ENCODE measurements around the gene MID2. TPM values are rescaled to one million over a fixed set of nuclear protein-coding genes. Genes with fewer than 3 reads are reported as not detected.
"Not testable (repeated sequence)": the region's sequence is repeated elsewhere in the genome, so short reads cannot be mapped to it uniquely, and the experiment has no call there.

Gene MID2
- total RNA-seq, 3 donors from 2014 or later = 2.9 to 29.0 (median 5.4) TPM

DNA sequence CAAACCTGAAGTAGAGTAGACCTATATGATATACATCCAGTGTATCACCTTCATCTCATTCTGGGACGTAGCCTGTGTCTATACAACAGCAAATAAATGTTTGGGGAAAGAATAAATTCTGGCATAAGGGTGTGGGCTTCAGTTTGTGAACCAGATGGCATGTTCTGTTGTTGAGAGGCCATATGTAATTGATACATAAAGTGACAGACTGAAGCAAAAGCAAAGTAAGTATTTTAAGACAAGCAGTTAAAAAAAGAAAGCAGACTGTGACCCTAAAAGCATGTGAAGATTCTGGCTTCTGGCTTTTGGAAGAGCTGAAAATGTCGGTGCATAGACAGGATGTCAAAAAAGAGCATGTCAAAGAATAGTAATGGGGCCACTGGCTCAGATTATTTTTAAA, 22.9 kb downstream of the MID2 start:
- TF ChIP-seq, protein P1, sequence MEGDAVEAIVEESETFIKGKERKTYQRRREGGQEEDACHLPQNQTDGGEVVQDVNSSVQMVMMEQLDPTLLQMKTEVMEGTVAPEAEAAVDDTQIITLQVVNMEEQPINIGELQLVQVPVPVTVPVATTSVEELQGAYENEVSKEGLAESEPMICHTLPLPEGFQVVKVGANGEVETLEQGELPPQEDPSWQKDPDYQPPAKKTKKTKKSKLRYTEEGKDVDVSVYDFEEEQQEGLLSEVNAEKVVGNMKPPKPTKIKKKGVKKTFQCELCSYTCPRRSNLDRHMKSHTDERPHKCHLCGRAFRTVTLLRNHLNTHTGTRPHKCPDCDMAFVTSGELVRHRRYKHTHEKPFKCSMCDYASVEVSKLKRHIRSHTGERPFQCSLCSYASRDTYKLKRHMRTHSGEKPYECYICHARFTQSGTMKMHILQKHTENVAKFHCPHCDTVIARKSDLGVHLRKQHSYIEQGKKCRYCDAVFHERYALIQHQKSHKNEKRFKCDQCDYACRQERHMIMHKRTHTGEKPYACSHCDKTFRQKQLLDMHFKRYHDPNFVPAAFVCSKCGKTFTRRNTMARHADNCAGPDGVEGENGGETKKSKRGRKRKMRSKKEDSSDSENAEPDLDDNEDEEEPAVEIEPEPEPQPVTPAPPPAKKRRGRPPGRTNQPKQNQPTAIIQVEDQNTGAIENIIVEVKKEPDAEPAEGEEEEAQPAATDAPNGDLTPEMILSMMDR (IDR thresholded peaks at IDR 0.05) = no peak
- intact Hi-C loops (cut with DNase I, micrococcal nuclease) = no loop called here
- H3K9me3 ChIP-seq = no peaks in the 10 kb centered on the region
- H3K36me3 ChIP-seq (ENCODE audit: low read depth) = no peaks in the 10 kb centered on the region
- DNase-seq (no peak), ATAC-seq (no peak)
- H3K4me3 ChIP-seq = no peak overlapping the region
- no peaks in the 10 kb centered on the region for H3K4me1 ChIP-seq (ENCODE audit: low read depth)

GRCh38 chrX:107849747-107850421, 24.2 kb downstream of the MID2 start:
- TF ChIP-seq, protein P1 (IDR thresholded peaks at IDR 0.05) = no peak
- ATAC-seq = no peak
- intact Hi-C loops (cut with DNase I, micrococcal nuclease) = no loop called here

GRCh38 chrX:107850422-107850765, 24.7 kb downstream of the MID2 start:
- intact Hi-C loops (cut with DNase I, micrococcal nuclease) = no loop called here
- H3K36me3 ChIP-seq (ENCODE audit: low read depth) = no peaks in the 10 kb centered on the region
- no peaks in the 10 kb centered on the region for H3K4me1 ChIP-seq (ENCODE audit: low read depth)
- no peaks in the 10 kb centered on the region for H3K9me3 ChIP-seq
- no peak for ATAC-seq
- TF ChIP-seq, protein P1 (IDR thresholded peaks at IDR 0.05) = no peak
- H3K4me3 ChIP-seq = no peak overlapping the region
- no peak for DNase-seq

More at GRCh38 chrX:107849747-107850421, 24.2 kb downstream of the MID2 start:
- no peaks in the 10 kb centered on the region for H3K4me1 ChIP-seq (ENCODE audit: low read depth)
- H3K4me3 ChIP-seq = no peak overlapping the region
- H3K9me3 ChIP-seq = no peaks in the 10 kb centered on the region
- H3K36me3 ChIP-seq (ENCODE audit: low read depth) = no peaks in the 10 kb centered on the region
- no peak for DNase-seq

DNA sequence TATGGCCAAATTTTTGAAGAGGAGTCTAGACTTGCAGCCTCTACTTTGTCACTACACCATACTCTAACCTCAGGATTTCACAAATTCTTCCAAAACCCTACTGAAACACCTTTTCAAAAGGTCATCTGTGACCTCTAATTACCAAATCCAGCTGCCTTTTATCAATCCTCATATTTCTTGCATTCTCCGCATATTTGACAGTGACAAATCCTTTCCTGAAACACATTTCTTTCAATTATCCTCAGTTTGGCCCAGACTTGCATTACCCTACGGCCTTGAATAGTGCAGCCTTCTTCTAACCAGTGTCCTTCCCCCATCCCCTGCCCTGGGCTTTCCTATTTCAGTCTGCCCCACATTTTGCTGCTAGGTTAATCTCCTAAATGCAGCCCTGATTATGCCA, 25.5 kb downstream of the MID2 start:
- no peak for DNase-seq
- TF ChIP-seq, protein P1 (IDR thresholded peaks at IDR 0.05) = no peak
- H3K36me3 ChIP-seq (ENCODE audit: low read depth) = no peaks in the 10 kb centered on the region
- no peak overlapping the region for H3K4me3 ChIP-seq
- no peaks in the 10 kb centered on the region for H3K4me1 ChIP-seq (ENCODE audit: low read depth)
- intact Hi-C loops (cut with DNase I, micrococcal nuclease) = no loop called here
- no peaks in the 10 kb centered on the region for H3K9me3 ChIP-seq
- no peak for ATAC-seq

DNA sequence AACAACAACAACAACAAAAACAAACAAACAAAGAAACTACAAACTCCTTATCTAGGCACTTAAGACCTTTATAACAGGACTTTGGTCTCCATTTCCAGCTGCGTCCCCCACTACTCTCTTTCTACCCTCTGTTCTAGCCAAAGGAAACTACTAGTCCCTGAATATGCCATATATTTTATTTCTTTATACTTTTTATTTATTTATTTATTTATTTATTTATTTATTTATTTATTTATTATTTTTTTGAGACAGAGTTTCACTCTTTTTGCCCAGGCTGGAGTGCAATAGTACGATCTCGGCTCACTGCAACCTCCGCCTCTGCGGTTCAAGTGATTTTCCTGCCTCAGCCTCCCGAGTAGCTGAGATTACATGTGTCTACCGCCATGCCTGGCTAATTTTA, 26.0 kb downstream of the MID2 start:
- H3K9me3 ChIP-seq; ATAC-seq; DNase-seq; H3K4me3 ChIP-seq; intact Hi-C loops (cut with DNase I, micrococcal nuclease); H3K36me3 ChIP-seq (ENCODE audit: low read depth); H3K4me1 ChIP-seq (ENCODE audit: low read depth): not testable (repeated sequence)

- intact Hi-C loops (cut with DNase I, micrococcal nuclease) = no loop called here
- ATAC-seq = no peak
- Histone ChIP-seq H3K4me3 (no peak overlapping the region), H3K36me3 (ENCODE audit: low read depth) (no peaks in the 10 kb centered on the region), H3K9me3 (no peaks in the 10 kb centered on the region), H3K4me1 (ENCODE audit: low read depth) (no peaks in the 10 kb centered on the region)
- TF ChIP-seq, protein P1 (IDR thresholded peaks at IDR 0.05) = no peak
- DNase-seq = no peak
Measured at GRCh38 chrX:107856289-107856688, 30.6 kb downstream of the MID2 start.

DNA sequence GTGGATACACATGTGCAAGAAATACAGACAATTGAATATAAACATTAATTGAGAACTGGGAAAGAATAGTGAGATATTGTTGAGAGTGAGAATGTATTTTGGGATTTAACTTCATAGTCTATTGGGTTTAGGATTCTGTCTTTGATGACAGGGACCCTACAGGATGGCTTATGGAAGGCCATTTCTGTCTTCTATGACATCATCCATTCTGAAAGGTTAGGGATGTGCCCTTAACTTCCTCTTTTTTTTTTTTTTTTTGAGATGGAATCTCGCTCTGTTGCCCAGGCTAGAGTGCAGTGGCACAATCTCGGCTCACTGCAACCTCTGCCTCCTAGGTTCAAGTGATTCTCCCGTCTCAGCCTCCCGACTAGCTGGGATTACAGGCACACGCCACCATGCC, 31.4 kb downstream of the MID2 start:
- not testable (repeated sequence) for ATAC-seq

More for the DNA sequence above, 31.4 kb downstream of the MID2 start:
- DNase-seq; H3K4me1 ChIP-seq (ENCODE audit: low read depth); H3K36me3 ChIP-seq (ENCODE audit: low read depth); H3K4me3 ChIP-seq; intact Hi-C loops (cut with DNase I, micrococcal nuclease); H3K9me3 ChIP-seq: not testable (repeated sequence)

Data from mucosa of descending colon (tissue), 3 donors.